Fibroblast of villous mesenchyme (primary cell): Measurements from ENCODE around the gene MGAT4D. TPM values are rescaled to one million over a fixed set of nuclear protein-coding genes. Genes with fewer than 3 reads are reported as not detected.

Experiments
- DNase-seq: peaks from one replicate; pipeline ENCODE4 v3.0.0-alpha.2; 2010; ENCODE audit warnings: low read depth
- H3K4me3 ChIP-seq: 2 replicates; pipeline ENCODE4 v1.5.1; 2011; ENCODE audit warnings: low read depth, mild to moderate bottlenecking, low read length
- total RNA-seq: library from RNA; depleted of rRNA; stranded (reverse); fragments of >200 nt; gene quantifications from 2 replicates; pipeline ENCODE4 v1.2.3, GENCODE V29; 2012
- TF ChIP-seq, protein P1 (sequence below): IDR thresholded peaks from 2 replicates; pipeline ENCODE4 v1.5.1; 2012; ENCODE audit warnings: low read depth, mild to moderate bottlenecking, low read length; ENCODE audit not compliant: insufficient read depth

MGAT4D gene
- total RNA-seq, 1 donor = not detected

DNA sequence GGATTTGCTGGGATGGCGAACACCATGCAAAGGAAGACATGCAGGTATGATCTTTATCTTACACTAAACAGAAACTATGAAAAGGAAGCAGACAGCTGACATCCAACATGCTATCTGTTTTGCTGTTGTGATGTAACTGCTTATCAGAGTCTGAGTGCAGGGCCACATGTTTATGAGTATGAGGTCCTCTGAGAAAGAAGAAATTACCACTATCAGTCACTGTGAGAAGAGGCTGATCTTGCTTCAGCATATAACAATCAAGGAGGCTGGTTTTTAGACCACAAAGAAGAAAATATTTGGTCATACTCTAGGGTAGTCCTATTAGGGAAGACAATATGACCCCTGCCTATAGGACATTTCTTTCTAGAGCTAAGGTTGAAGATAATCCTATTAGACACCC, 89.1 kb downstream of the MGAT4D start:
- no peak overlapping the region for H3K4me3 ChIP-seq
- TF ChIP-seq, protein P1, sequence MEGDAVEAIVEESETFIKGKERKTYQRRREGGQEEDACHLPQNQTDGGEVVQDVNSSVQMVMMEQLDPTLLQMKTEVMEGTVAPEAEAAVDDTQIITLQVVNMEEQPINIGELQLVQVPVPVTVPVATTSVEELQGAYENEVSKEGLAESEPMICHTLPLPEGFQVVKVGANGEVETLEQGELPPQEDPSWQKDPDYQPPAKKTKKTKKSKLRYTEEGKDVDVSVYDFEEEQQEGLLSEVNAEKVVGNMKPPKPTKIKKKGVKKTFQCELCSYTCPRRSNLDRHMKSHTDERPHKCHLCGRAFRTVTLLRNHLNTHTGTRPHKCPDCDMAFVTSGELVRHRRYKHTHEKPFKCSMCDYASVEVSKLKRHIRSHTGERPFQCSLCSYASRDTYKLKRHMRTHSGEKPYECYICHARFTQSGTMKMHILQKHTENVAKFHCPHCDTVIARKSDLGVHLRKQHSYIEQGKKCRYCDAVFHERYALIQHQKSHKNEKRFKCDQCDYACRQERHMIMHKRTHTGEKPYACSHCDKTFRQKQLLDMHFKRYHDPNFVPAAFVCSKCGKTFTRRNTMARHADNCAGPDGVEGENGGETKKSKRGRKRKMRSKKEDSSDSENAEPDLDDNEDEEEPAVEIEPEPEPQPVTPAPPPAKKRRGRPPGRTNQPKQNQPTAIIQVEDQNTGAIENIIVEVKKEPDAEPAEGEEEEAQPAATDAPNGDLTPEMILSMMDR = no peak
- DNase-seq = no peak

DNA sequence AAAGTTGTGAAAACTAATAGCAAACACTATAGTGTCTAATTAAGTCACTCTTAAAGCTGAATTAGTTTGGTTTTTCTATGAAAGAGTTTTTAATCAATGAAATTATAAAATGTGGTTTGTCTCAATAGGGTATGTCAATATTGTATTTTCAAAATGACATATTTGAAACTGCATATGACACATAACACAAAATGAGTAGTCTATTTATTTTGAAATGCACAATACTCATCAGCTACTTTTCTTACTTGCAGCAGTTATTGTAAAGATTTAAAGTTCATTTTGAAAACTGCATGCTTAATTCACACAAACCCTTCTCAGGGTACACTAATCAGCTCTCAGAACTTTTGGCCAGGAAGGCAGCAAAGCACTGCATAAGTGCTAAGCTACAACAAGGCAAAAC, 91.8 kb downstream of the MGAT4D start:
- DNase-seq = no peak
- TF ChIP-seq, protein P1 = no peak

DNA sequence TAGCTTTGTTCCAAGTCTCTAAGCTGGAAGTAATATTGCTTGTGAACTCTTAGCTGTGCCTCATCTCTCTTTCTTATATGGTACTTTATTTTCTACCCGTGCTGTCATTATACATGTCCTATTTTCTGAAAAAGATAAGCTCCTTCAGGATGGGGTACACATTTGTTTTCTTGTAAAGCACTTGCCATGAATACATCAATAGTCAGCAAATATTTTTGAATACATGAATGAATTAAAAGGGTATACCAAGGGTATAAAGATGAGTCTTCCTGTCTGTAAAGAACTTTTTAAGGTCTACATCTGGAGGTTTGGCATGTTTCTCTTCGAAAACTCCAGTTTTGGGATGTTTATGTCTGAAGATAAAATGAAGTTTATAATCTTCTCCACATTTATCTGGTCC, 98.0 kb downstream of the MGAT4D start:
- H3K4me3 ChIP-seq = no peak overlapping the region
- DNase-seq = no peak
- TF ChIP-seq, protein P1 = no peak

More for the DNA sequence above, 91.8 kb downstream of the MGAT4D start:
- H3K4me3 ChIP-seq = no peak overlapping the region

DNA sequence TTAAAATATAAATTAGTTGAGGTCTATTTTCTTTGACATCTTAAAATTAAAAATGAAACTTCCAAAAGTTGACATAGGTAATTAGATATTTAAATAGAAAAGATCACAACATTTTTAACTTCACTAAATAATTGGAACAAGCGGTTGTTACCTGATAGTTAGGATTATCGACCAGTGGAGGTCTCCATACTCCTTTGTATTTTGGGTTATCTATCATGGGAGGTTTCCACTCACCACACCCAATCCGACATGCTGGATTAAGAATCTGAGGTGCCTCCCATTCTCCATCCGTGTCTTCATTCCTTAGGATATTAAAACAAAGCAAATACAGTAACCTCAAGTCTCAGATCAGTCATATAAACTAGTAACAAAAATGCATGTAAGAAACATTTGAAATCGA, 102.4 kb downstream of the MGAT4D start:
- DNase-seq = no peak
- TF ChIP-seq, protein P1 = no peak
- H3K4me3 ChIP-seq = no peak overlapping the region

Other genes with a start within 250 kb of the MGAT4D start
- gene SCOC, start 124.6 kb downstream of the MGAT4D start, total RNA-seq = 42.8 and 84.6 TPM in 2 replicates
- gene CLGN, start 70.6 kb downstream of the MGAT4D start, total RNA-seq = 1.6 and 1.7 TPM in 2 replicates
- gene ELMOD2, start 25.9 kb upstream of the MGAT4D start, total RNA-seq = 32.5 and 37.6 TPM in 2 replicates
- gene UCP1, start 70.7 kb upstream of the MGAT4D start, total RNA-seq = not detected in 2 replicates